Erythroblast (primary cell): ENCODE results near the gene RBPJL.

Experiments used
- GATA1 ChIP-seq: IDR thresholded peaks from 2 replicates; pipeline ENCODE4 v1.6.1; 2011; ENCODE audit warnings: low read depth, mild to moderate bottlenecking, control low read depth, low read length, moderate library complexity
- POLR2A ChIP-seq: IDR thresholded peaks from 2 replicates; pipeline ENCODE4 v1.6.1; 2011; ENCODE audit warnings: mild to moderate bottlenecking, low read length

- TF ChIP-seq POLR2A (no peak), GATA1 (no peak)
Measured at GRCh38 chr20:45288860-45289259, 17.8 kb upstream of the RBPJL start.
